AG08395 (cell line): ENCODE measurements around the gene ILF2.
A peak's percentile ranks its signal among the peaks of the same experiment; 100 is the strongest.
"Not testable (repeated sequence)": the region's sequence is repeated elsewhere in the genome, so short reads cannot be mapped to it uniquely, and the experiment has no call there.

ENCODE experiments used
- DNase-seq: peaks from one replicate; pipeline ENCODE4 v3.0.0; 2012; ENCODE audit warnings: mixed read lengths, low spot score

ILF2 gene

DNA sequence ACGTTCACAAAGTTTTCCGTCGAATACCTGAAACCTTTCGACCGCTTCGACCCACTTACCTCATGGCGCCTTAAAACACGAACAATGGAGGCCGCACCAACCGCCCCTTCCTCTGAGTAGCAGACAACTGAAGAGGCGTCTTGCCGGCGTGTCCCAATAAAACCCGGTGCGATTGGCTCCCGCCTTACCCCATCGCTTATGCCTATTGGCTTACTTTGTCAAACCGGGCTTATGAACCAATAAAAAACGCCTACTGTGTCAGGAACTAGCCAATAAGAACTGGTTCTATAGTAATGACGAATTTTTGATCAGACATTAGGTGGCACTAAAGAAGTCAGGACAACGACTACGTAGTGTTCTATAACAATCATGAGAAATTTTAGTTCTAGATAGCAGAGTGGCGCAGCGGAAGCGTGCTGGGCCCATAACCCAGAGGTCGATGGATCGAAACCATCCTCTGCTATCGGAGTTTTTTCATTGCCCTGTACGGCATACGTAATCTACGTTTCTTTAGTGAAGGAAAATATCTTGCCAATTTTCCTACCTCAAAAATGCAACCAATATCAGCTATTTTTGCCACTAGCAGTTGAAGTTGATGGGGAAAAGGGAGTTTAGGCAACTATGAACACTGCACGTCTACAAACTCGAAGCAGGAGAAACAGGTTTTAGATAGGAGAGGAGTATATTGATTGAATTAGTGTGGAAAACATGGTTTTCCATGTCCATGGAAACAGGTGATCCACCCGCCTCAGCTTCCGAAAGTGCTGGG lies at the start of gene ILF2:
Gene ILF2, minus strand, starts transcription at position 135 of the 769 bp plus-strand sequence. Its CDS starts 71 bp downstream, at position 64.
- DNase-seq, result peak; percentile 100

DNA sequence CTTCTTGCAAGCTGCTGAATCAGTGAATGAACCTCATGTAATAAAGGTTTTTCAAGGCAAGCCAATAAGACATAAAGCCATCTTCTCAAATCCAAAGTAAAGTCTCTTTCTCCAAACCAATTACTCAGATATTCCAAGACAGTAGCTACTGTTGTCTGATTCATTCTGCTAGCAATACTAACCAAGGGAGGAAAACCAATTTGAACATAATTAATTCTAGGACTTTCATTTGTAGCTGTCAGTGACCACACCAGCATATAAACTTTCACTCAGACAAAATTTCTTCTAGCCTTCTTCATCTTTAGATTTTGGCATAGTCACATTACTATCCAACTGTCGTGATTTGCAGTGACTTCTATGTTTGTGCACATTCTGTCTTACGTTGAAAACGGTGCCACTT lies 46.5 kb upstream of the ILF2 start:
- DNase-seq, result no peak

DNA sequence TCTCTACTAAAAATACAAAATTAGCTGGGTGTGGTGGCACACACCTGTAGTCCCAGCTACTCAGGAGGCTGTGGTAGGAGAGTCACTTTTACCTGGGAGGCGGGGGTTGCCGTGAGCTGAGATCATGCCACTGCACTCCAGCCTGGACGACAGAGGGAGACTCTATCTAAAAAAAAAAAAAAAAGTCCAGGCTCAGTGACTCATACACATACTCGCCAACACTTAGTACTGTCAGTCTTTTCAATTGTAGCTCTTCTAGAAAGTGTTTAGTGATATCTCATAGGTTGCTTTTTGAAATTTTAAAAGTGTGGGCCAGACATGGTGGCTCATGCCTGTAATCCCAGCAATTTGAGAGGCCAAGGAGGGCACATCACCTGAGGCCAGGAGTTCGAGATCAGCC lies 45.4 kb upstream of the ILF2 start:
- DNase-seq, result not testable (repeated sequence)

DNA sequence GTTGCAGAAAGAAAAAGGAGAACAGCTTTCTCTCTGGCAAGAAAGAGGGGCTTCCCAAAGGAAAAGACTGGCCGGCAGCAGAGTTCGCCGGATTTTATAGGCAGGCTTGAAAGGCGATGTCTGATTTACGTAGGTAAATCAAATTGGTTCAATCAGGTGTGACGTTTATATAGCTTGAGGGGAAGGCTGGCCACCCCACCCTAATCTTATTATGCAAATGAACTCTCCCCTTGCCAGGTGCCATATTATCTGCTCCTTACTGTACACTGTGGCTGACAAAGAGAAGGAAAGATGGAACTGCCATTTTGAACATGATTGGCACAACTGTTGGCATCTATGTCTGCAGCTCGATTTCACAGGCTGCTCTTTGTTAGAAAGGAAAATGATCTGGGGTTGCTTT lies 40.2 kb upstream of the ILF2 start:
- no peak for DNase-seq

DNA sequence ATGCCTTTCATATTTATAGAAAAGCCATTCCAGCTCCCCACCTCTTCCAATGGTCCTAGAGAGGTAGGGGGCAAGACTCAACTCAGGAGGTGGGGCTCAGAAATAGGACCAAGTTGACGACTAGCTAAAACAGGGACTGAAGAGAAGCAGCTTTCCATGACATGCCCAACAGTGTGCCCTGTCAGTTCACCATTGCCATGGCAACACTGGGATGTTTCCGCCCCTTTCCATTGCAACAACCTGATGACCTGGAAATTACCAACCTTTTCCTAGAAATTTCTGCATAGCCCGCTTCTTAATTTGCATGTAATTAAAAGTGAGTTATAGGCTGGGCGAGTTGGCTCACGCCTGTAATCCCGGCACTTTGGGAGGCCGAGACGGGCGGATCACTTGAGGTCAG lies 34.7 kb upstream of the ILF2 start:
- no peak for DNase-seq

DNA sequence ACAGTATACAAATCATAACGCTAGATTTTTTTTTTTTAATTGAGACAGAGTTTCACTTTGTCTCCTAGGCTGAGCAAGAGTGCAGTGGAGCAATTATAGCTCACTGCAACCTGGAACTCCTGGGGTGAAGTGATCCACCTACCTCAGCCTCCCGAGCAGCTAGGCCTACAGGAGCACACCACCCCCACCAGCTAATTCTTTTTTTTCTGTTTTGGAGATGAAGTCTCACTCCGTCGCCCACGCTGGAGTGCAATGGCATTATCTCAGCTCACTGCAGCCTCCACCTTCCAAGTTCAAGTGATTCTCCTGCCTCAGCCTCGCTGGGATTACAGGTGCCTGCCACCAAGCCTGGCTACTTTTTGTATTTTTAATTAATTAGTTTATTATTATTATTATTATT lies 29.0 kb upstream of the ILF2 start:
- DNase-seq, result no peak

DNA sequence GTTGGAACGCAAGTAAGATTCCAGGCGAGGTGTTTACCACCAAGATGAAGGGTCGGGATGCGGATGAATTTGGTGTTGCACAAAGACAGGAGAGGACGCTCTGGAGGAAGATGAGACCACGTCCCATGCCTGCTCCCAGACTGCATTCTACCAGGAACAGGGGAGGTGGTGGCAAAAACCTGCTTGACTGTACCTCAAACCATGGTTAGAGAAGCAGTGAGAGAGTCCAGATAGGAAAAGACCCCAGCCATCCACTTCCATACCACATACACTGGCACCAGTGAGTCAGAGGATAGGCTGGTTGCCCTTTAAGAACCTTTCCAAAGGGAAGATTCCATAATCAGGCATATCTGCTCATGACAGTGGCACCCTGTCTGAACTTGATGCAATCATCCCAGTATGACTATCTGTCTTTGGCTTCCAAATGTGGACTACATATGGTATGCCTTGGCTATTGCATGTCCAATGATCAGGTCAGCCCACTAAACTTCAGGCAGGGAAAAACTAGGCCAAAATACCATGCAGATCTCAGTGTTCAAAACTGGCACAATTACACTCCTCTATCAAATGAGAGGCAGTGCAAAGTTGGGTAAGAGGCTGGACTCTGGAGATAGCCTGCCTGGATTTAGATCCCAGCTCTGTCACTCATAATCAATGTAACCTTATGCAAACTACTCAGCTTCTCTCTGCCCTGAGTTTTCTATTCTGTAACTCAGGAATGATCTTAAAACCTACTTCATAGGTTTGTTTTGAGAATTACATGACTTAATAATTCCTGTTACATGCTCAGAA lies 28.3 kb upstream of the ILF2 start:
- DNase-seq, result peak; percentile 79

DNA sequence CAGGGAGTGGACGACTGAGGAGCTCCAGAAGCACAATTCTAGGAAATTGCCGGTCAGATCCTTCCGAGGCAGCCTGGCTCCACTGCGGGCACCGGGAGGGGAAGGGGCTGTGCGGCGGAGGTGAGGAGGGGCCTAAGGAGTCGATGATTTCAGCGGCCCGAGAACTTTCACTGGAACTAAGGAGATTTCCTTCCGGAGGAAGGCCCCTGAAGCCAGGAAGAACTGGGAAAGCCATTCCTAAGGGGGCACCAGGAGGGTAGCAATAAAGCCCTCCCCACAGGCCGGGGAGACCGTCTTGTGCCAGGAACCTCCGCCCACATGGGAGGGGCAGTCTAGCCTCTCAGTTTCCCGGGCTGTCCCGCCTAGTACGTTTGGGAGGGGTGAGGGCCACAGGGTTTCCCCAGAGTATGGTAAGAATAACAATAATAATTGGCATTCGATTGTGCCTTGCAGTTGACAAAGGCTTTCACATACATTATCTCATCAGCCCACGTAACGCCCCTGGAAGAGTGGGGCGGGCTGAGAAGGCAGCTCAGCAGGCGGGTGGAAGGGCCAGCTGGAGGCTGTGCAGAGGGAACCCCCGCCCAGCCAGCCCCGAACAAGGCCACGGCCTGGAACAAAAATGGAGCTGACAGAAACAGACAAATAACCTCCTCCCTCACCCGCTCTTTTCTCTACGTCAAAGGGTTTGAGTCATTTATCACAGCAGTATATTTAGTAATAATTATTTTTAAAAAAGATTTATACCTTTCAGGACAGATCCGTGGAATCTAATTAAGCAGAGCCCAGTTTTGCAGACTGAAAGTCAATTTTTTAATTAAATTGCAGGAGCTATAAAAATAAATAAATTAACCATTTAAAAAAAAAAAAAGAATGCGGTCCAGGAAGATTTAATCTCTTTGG lies 27.5 kb upstream of the ILF2 start:
- no peak for DNase-seq

DNA sequence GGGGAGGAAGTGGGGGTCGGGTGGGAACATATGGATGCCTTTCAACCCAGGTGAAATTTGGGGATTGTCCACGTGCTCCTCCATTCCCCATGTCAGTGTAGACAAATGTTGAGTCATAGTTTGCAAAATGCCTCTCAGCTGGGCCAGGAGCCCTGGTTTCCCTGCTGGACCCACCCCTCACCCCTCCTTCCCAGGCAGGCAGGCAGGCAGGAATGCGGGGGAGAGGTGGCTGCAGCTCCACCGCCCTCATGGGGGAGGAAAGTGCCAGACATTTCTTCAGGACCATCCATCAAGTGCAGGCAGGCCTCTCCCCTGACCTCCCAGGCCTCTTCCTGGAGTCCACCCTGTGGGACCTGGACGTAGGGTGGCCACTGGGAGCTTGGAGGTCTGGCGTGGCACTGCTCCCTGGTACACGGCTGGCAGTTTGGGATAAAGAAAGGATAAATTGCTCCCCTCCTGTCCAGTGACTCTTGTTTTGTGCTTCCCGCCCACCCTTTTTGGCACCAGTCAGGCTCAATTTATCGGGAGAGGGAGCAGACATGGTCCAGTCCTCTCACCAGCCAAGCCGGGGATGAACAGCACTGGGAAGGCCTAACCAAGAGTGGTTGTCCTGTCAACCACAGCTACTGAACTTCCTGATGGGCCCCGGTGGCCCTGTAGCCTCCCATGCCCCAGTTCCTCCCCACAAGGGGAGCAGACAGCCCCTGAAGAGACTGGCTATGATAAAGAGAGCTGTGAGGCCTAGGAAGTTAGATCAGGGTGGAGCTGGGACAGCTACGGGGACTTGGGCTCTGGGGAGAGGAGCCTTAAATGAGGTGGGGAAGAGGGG lies 26.6 kb upstream of the ILF2 start:
- DNase-seq, result no peak

DNA sequence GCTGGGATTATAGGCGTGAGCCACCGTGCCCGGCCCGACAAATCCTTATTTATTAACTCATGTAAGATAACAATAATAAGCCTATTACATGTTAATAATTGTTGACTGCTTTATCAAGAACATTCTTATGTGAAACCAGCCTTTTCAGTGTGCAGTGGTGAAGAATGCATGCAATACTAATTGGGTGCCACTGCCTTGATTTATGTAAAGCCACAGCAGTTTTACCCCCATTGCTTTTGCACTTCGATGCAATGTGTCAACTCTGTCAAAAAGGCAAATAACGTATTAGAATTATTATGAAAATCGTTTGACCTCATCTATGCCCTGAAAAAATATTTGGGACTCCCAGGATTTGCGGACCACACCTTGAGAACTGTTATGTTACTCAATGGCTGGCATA lies 25.9 kb upstream of the ILF2 start:
- DNase-seq, result no peak

DNA sequence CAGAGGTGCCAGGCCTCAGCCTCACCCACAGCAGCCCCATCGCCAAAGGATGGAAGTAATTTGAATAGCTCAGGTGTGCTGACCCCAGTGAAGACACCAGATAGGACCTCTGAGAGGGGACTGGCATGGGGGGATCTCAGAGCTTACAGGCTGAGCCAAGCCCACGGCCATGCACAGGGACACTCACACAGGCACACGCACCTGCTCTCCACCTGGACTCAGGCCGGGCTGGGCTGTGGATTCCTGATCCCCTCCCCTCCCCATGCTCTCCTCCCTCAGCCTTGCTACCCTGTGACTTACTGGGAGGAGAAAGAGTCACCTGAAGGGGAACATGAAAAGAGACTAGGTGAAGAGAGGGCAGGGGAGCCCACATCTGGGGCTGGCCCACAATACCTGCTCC lies 22.7 kb upstream of the ILF2 start:
- DNase-seq, result no peak

DNA sequence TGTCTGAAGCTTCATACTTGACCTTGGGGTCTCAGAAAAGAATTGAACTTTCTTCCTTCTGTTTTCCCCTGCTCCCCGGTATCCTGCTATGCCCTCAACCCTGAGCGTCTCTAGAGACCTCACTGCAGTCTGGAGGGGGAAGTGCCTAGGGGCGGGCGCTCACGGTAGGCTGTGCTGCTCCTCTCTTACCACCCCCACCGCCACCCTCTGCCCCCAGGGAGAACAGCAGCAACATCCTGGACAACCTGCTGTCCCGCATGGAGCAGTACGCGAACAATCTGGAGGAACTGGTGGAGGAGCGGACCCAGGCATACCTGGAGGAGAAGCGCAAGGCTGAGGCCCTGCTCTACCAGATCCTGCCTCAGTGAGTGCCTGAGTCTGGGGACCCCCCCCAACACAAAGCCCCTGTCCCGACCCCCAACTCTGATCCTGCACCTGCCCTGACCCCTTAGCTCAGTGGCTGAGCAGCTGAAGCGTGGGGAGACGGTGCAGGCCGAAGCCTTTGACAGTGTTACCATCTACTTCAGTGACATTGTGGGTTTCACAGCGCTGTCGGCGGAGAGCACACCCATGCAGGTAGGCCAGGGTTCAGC lies 18.0 kb upstream of the ILF2 start:
- DNase-seq, result no peak

DNA sequence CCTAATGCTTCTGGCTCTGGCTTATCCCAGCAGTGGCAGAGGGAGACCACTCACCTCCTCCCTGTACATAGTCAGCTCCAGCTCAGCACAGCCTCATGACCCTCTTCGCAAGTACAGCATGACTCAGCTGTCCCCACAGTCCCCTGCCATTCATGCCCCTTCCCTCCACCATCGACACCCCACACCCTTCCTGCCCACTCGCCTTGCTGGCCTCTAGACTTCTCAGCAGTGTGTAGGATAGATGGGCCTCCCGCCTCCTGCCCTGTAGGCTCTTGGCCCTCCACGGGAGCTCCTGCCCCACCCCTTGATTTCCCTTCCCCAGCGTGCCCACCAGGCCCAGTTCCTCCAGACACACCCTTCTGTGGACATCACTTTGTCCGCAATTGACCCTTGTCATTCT lies 17.5 kb upstream of the ILF2 start:
- no peak for DNase-seq

DNA sequence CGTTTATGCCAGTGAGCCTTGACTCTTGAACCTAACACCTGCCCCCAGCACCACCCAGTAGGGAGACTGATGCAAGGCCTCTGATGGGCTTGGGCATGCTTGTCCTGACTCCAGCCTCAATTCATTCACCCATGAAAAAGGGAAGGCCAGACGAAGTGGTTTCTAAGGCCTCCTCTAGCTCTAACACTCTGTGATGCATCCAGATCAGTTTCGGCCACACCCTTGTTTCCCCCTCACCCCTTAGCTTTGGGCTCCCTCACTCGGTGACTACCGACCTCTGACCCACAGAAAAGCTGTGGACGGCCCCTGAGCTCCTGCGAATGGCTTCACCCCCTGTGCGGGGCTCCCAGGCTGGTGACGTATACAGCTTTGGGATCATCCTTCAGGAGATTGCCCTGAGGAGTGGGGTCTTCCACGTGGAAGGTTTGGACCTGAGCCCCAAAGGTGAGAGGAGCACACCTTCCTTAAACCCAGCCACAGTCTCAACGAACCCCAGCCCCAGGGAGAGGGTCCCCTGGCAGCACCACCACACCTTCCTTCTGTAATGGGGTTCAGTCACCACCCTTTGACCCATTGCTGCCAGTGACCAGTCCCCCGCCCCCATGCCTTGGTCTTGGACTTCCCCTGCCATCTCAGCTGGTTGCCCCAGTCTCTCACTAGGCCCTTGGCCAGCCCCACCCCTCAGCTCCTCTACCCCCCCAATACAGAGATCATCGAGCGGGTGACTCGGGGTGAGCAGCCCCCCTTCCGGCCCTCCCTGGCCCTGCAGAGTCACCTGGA lies 16.7 kb upstream of the ILF2 start:
- no peak for DNase-seq

DNA sequence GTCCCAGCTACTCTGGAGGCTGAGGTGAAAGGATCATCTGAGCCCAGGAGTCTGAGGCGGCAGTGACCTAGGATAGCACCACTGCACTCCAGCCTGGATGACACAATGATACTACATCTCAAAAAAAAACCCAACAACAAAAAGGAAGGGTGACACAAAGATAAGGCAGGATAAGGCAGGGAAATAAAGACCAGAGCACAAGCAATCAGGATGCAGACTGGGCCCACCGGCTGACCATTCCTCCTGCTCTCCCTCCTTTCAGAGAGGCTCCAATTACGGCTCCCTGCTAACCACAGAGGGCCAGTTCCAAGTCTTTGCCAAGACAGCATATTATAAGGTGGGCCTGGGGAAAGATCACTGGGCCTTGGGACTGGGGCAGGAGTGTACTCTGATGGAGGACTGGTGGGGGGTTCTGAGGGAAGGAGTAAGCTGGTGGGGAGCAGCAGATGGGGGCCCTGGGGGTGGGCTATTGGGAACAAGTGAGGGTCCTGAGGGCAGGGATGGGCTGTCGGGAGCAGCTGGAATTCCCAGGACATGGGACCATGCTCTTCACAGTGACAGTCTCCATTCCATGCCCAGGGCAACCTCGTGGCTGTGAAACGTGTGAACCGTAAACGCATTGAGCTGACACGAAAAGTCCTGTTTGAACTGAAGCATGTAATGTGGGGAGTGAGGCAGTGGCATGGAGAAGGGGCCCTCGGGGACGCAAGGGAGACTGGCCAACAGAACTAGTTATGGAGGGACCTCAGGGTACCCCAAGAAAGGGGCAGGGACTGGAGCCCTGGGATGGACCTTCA lies 14.9 kb upstream of the ILF2 start:
- no peak for DNase-seq

DNA sequence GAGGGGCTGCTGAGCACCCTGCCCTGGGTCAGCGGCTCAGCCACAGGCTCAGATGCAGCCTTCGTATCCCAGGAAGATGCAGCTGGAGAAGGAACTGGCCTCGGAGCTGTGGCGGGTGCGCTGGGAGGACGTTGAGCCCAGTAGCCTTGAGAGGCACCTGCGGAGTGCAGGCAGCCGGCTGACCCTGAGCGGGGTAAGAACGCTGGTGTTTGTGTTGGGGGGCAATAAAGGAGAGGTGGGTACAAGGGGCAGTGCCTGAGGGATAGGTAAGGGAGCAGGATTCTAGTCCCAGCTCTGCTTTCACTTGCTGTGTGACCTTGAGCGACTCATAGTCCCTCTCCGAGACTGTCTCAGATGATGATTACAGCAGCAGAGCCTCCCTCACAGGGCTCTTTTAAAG lies 14.1 kb upstream of the ILF2 start:
- DNase-seq, result no peak

DNA sequence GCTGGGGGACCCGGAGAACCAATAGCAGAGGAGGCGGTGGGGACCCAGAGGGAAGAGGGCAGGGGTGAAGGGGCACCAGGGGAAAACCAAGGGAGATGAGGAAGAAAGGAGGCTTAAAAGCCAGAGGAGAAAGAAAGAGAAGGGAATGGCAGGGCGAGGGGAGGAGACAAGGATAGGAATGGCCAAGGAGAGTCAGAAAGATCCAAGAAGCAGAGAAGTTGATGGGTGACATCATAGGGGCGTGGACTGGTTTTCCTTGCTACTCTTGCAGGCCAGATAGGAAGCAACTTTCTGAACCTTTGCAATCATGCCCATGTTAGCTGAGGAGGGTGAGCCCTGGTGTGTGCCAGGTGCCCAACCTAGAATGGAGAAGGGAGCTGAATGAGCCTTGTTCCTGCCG lies 13.1 kb upstream of the ILF2 start:
- DNase-seq, result peak; percentile 39

DNA sequence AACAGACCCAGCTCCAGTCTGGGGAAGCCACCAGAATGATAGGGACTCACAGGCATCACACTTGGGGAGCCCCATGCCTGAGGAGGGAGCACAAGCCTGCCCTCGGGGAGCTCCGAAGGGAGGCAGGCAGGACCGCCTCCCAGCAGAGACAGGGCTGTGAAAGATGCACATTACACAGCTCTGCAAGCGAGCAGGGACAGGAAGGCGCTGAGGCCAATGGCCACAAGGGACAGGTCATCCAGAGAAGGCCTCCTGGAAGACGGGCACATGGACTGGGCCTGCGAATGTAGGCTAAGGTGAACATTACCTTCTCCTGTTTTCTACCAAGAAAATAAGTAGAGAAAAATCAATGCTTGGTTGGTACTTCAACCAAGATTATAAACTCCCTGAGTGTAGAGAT lies 11.9 kb upstream of the ILF2 start:
- no peak for DNase-seq

DNA sequence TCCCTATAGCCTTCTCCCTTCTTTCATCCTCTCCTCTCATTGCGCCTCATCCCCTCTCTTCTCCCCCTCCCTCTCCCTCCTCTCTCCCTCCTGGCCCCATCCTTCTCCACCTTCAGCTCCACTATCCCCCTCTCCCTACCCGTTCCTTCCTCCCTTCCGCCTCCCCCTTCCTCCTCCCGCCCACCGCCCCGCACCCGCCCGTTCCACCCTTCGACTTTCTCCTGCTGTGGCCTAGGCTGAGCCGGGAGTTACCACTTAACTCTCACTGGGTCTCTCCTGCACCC lies 9.3 kb upstream of the ILF2 start:
- DNase-seq, result no peak
